NB4 (cell line): Measurements from ENCODE around the gene SLC37A3.
"Not testable (repeated sequence)": the region's sequence is repeated elsewhere in the genome, so short reads cannot be mapped to it uniquely, and the experiment has no call there.

Experiments
- DNase-seq: peaks from one replicate; pipeline ENCODE4 v3.0.0; 2010; ENCODE audit warnings: low read depth
- H3K4me3 ChIP-seq: one replicate; pipeline ENCODE4 v1.5.1; 2011; ENCODE audit warnings: mild to moderate bottlenecking, low read depth, low read length, moderate library complexity
- CTCF ChIP-seq: IDR thresholded peaks from one replicate; pipeline ENCODE4 v1.5.1; 2012; ENCODE audit warnings: low read depth, low read length
- MAX ChIP-seq: IDR thresholded peaks from 2 replicates; pipeline ENCODE4 v1.6.1; 2011; ENCODE audit warnings: low read depth, low read length
- MYC ChIP-seq: IDR thresholded peaks from 2 replicates; pipeline ENCODE4 v1.6.1; 2011; ENCODE audit warnings: low read depth, low read length
- POLR2A ChIP-seq: IDR thresholded peaks from 2 replicates; pipeline ENCODE4 v1.6.1; 2011; ENCODE audit warnings: mild to moderate bottlenecking; ENCODE audit not compliant: insufficient read length; ENCODE audit errors: extremely low read depth

SLC37A3 gene

GRCh38 chr7:140330128-140330527, 68.2 kb downstream of the SLC37A3 start:
- no peak for DNase-seq
- no peak overlapping the region for H3K4me3 ChIP-seq
- TF ChIP-seq MYC (no peak), CTCF (no peak), MAX (no peak), POLR2A (no peak)

- no peak for DNase-seq
- no peak overlapping the region for H3K4me3 ChIP-seq
- no peak for TF ChIP-seq MYC
- no peak for TF ChIP-seq CTCF
- no peak for TF ChIP-seq MAX
- TF ChIP-seq POLR2A: no peak
Measured at GRCh38 chr7:140327261-140327661, 71.1 kb downstream of the SLC37A3 start.

GRCh38 chr7:140326116-140326928, 72.0 kb downstream of the SLC37A3 start:
- peak; percentile 85 for DNase-seq
- TF ChIP-seq CTCF: peak; percentile 94
- no peak for TF ChIP-seq POLR2A
- TF ChIP-seq MAX: peak; percentile 53; the same call in 1 of the 2 replicates
- TF ChIP-seq MYC: peak; percentile 53; the same call in 1 of the 2 replicates
- H3K4me3 ChIP-seq: no peak overlapping the region

GRCh38 chr7:140325600-140325999, 72.7 kb downstream of the SLC37A3 start:
- H3K4me3 ChIP-seq: no peak overlapping the region
- no peak for DNase-seq
- TF ChIP-seq POLR2A (no peak), CTCF (no peak), MAX (no peak), MYC (no peak)

- no peak for DNase-seq
- no peak overlapping the region for H3K4me3 ChIP-seq
- no peak for TF ChIP-seq POLR2A
- no peak for TF ChIP-seq MAX
Measured at GRCh38 chr7:140324714-140325113, 73.6 kb downstream of the SLC37A3 start.

- no peak for DNase-seq
- no peak overlapping the region for H3K4me3 ChIP-seq
- no peak for TF ChIP-seq MYC
Measured at GRCh38 chr7:140322759-140323158, 75.6 kb downstream of the SLC37A3 start.

GRCh38 chr7:140320078-140320477, 78.3 kb downstream of the SLC37A3 start:
- H3K4me3 ChIP-seq: not testable (repeated sequence)
- peak; percentile 30 for DNase-seq
